WTC11 (cell line): ENCODE data around the gene XPO6. TPM values are rescaled to one million over a fixed set of nuclear protein-coding genes. Genes with fewer than 3 reads are reported as not detected.

ENCODE experiments used
- ATAC-seq: fragments of 200-7000 bp; cut with Tn5 transposase; 2 replicates; pipeline ENCODE4 v1.10.0; 2021; ENCODE audit warnings: mild to moderate bottlenecking, moderate library complexity
- CTCF ChIA-PET: fragments of 300-600 bp; sonication (Branson Sonifier 250); formaldehyde crosslinking; loops from one replicate; lab custom pipeline; 2021; ENCODE audit warnings: antibody characterized with exemption; lab: Charles Lee
- POLR2A ChIA-PET: fragments of 350-600 bp; sonication (Branson Sonifier 250); formaldehyde crosslinking; loops from one replicate; lab custom pipeline; 2021; ENCODE audit warnings: antibody characterized with exemption; lab: Charles Lee
- DNase-seq: peaks from one replicate; pipeline ENCODE4 v3.0.0; 2021; ENCODE audit warnings: low spot score
- H3K27ac Mint-ChIP-seq: 2 replicates; pipeline ENCODE4 v1.8.0; 2021; ENCODE audit warnings: mixed read lengths
- H3K27me3 Mint-ChIP-seq: 2 replicates; pipeline ENCODE4 v1.8.0; 2021; ENCODE audit warnings: low read depth, mild to moderate bottlenecking, moderate library complexity, mixed read lengths
- H3K36me3 Mint-ChIP-seq: 2 replicates; pipeline ENCODE4 v1.8.0; 2021; ENCODE audit warnings: mixed read lengths
- H3K4me1 Mint-ChIP-seq: 2 replicates; pipeline ENCODE4 v1.8.0; 2022; ENCODE audit warnings: mixed read lengths
- H3K4me3 Mint-ChIP-seq: 2 replicates; pipeline ENCODE4 v1.8.0; 2021; ENCODE audit warnings: mild to moderate bottlenecking, moderate library complexity, mixed read lengths
- H3K9me3 Mint-ChIP-seq: 2 replicates; pipeline ENCODE4 v1.8.0; 2021; ENCODE audit warnings: mixed read lengths
- ATF2 ChIP-seq: sonication (generic); formaldehyde crosslinking; IDR thresholded peaks from 2 replicates; pipeline ENCODE4 v1.8.1; 2022; ENCODE audit warnings: low read depth, missing genetic modification reagents, borderline replicate concordance
- ATF3 ChIP-seq: sonication (generic); formaldehyde crosslinking; conservative IDR thresholded peaks from 2 replicates; pipeline ENCODE4 v1.8.1; 2022; ENCODE audit warnings: mild to moderate bottlenecking, missing genetic modification reagents
- FOXK1 ChIP-seq: sonication (generic); formaldehyde crosslinking; IDR thresholded peaks from 2 replicates; pipeline ENCODE4 v1.8.0; 2022; ENCODE audit warnings: mild to moderate bottlenecking, moderate library complexity, missing genetic modification reagents
- FOXP4 ChIP-seq: sonication (generic); formaldehyde crosslinking; IDR thresholded peaks from 2 replicates; pipeline ENCODE4 v1.8.0; 2022; ENCODE audit warnings: mild to moderate bottlenecking, missing genetic modification reagents
- GABPB1 ChIP-seq: sonication (generic); formaldehyde crosslinking; IDR thresholded peaks from 2 replicates; pipeline ENCODE4 v1.8.1; 2023; ENCODE audit warnings: mild to moderate bottlenecking, missing genetic modification reagents
- IRF2 ChIP-seq: sonication (generic); formaldehyde crosslinking; IDR thresholded peaks from 2 replicates; pipeline ENCODE4 v1.8.0; 2022; ENCODE audit warnings: low read depth, missing genetic modification reagents, borderline replicate concordance
- MXD4 ChIP-seq: fragments of 250-450 bp; sonication (Bioruptor Pico); IDR thresholded peaks from 2 replicates; pipeline ENCODE4 v1.8.0; 2021; ENCODE audit warnings: mild to moderate bottlenecking, moderate library complexity, borderline replicate concordance
- NR2C2 ChIP-seq: sonication (generic); formaldehyde crosslinking; IDR thresholded peaks from 2 replicates; pipeline ENCODE4 v1.8.0; 2022; ENCODE audit warnings: mild to moderate bottlenecking, missing genetic modification reagents
- OVOL2 ChIP-seq: fragments of 250-450 bp; sonication (Bioruptor Pico); IDR thresholded peaks from 2 replicates; pipeline ENCODE4 v1.9.0; 2021; ENCODE audit warnings: mild to moderate bottlenecking, borderline replicate concordance
- RELA ChIP-seq: sonication (generic); formaldehyde crosslinking; IDR thresholded peaks from 2 replicates; pipeline ENCODE4 v1.8.1; 2022; ENCODE audit warnings: missing genetic modification reagents, mild to moderate bottlenecking, borderline replicate concordance
- SMAD4 ChIP-seq: sonication (generic); formaldehyde crosslinking; IDR thresholded peaks from 2 replicates; pipeline ENCODE4 v1.8.0; 2022; ENCODE audit warnings: mild to moderate bottlenecking, missing genetic modification reagents
- TEAD1 ChIP-seq: sonication (generic); formaldehyde crosslinking; IDR thresholded peaks from 2 replicates; pipeline ENCODE4 v1.8.0; 2022; ENCODE audit warnings: mild to moderate bottlenecking, missing genetic modification reagents
- TP53 ChIP-seq: sonication (generic); formaldehyde crosslinking; IDR thresholded peaks from 2 replicates; pipeline ENCODE4 v1.8.1; 2023; ENCODE audit warnings: mild to moderate bottlenecking, missing genetic modification reagents
- USF2 ChIP-seq: sonication (generic); formaldehyde crosslinking; IDR thresholded peaks from 2 replicates; pipeline ENCODE4 v1.8.1; 2023; ENCODE audit warnings: mild to moderate bottlenecking, missing genetic modification reagents, moderate library complexity
- ZBTB43 ChIP-seq: sonication (generic); formaldehyde crosslinking; IDR thresholded peaks from 2 replicates; pipeline ENCODE4 v1.8.1; 2023; ENCODE audit warnings: mild to moderate bottlenecking, missing genetic modification reagents
- ZNF396 ChIP-seq: fragments of 250-450 bp; sonication (Bioruptor Pico); IDR thresholded peaks from 2 replicates; pipeline ENCODE4 v1.8.0; 2021; ENCODE audit warnings: mild to moderate bottlenecking, moderate library complexity, borderline replicate concordance
- ZNF423 ChIP-seq: fragments of 250-450 bp; sonication (Bioruptor Pico); IDR thresholded peaks from 2 replicates; pipeline ENCODE4 v2.1.2; 2022; ENCODE audit warnings: mild to moderate bottlenecking, moderate library complexity
- total RNA-seq: library from RNA; stranded (reverse); gene quantifications from 3 replicates; pipeline ENCODE4 v1.2.3, GENCODE V29; 2021

Gene XPO6
- total RNA-seq, 1 experiment from 2014 or later = 160 TPM

- CTCF ChIA-PET = interaction anchor here (2.6 kb wide), 1 partner anchor 28 kb away, joined by 7 read pairs; no protein-coding TSS in a partner anchor
- no peak for ATAC-seq
Observed at GRCh38 chr16:28098171-28098958, 113.4 kb downstream of the XPO6 start.

More at GRCh38 chr16:28098171-28098958, 113.4 kb downstream of the XPO6 start:
- TF ChIP-seq ATF2 (CRISPR knock-in tag) (no peak), RELA (CRISPR knock-in tag) (no peak), OVOL2 (CRISPR knock-in tag) (no peak), USF2 (CRISPR knock-in tag) (no peak), ZBTB43 (CRISPR knock-in tag) (no peak), NR2C2 (no peak), FOXP4 (CRISPR knock-in tag) (no peak), ZNF396 (CRISPR knock-in tag) (no peak), GABPB1 (CRISPR knock-in tag) (no peak), TEAD1 (CRISPR knock-in tag) (no peak), TP53 (no peak), FOXK1 (CRISPR knock-in tag) (no peak), IRF2 (CRISPR knock-in tag) (no peak), ATF3 (CRISPR knock-in tag) (no peak), SMAD4 (CRISPR knock-in tag) (no peak), MXD4 (CRISPR knock-in tag) (no peak), ZNF423 (no peak)
- no peaks in the 10 kb centered on the region for H3K9me3 Mint-ChIP-seq
- H3K27me3 Mint-ChIP-seq = no peaks in the 10 kb centered on the region
- POLR2A ChIA-PET = no interaction called here
- no peak overlapping the region for H3K4me3 Mint-ChIP-seq
- DNase-seq = no peak
- peaks cover 11% of the 10 kb centered on the region for H3K4me1 Mint-ChIP-seq
- peaks cover 52% of the 10 kb centered on the region for H3K36me3 Mint-ChIP-seq
- no peak overlapping the region for H3K27ac Mint-ChIP-seq
